ENCODE measurements around the gene SPRING1. TPM values are rescaled to one million over a fixed set of nuclear protein-coding genes. Genes with fewer than 3 reads are reported as not detected.
A peak's percentile ranks its signal among the peaks of the same experiment; 100 is the strongest.

SPRING1 gene
- total and polyA plus RNA-seq, 9 donors, result 5.0 to 19.7 (median 11.6) TPM

GRCh38 chr12:116710370-116711150, 27.3 kb downstream of the SPRING1 start:
- TF ChIP-seq POLR2A (IDR thresholded peaks at IDR 0.05) (no peak), CTCF (IDR thresholded peaks at IDR 0.05) (no peak)
- Histone ChIP-seq H3K27ac (no peak overlapping the region), H3K36me3 (no peaks in the 10 kb centered on the region), H3K4me3 (no peak overlapping the region), H3K9me3 (no peaks in the 10 kb centered on the region), H3K4me1 (ENCODE audit: insufficient read depth) (peaks cover 6% of the 10 kb centered on the region), H3K27me3 (no peaks in the 10 kb centered on the region)
- DNase-seq, result no peak
- intact Hi-C loops (cut with DNase I), result no loop called here
- 38 to 54% (median 47%) methylated on average over 8 of the region's 8 CpGs for whole genome bisulfite sequencing, 3 donors

GRCh38 chr12:116709768-116710167, 28.1 kb downstream of the SPRING1 start:
- no peak for TF ChIP-seq POLR2A (IDR thresholded peaks at IDR 0.05)
- no peak for TF ChIP-seq CTCF (IDR thresholded peaks at IDR 0.05)
- TF ChIP-seq EP300 (IDR thresholded peaks at IDR 0.05), result no peak
- intact Hi-C loops (cut with DNase I), result no loop called here
- no peaks in the 10 kb centered on the region for H3K9me3 ChIP-seq
- H3K4me1 ChIP-seq (ENCODE audit: insufficient read depth), result peaks cover 6% of the 10 kb centered on the region
- H3K27me3 ChIP-seq, result no peaks in the 10 kb centered on the region
- 39 to 53% (median 50%) methylated on average over 10 of the region's 10 CpGs for WGBS, 3 donors
- no peaks in the 10 kb centered on the region for H3K36me3 ChIP-seq
- DNase-seq, result no peak
- H3K4me3 ChIP-seq, result no peak overlapping the region
- no peak overlapping the region for H3K27ac ChIP-seq

- TF ChIP-seq EP300 (IDR thresholded peaks at IDR 0.05) (no peak), CTCF (IDR thresholded peaks at IDR 0.05) (peak in 1 of 3 donors; percentile 36), POLR2A (IDR thresholded peaks at IDR 0.05) (no peak)
- peaks cover 6% of the 10 kb centered on the region for H3K4me1 ChIP-seq (ENCODE audit: insufficient read depth)
- 7 to 18% (median 11%) methylated on average over 23 to 26 of the region's 26 CpGs for WGBS, 3 donors
- no peak overlapping the region for H3K27ac ChIP-seq
- no peak overlapping the region for H3K4me3 ChIP-seq
- no peaks in the 10 kb centered on the region for H3K27me3 ChIP-seq
- H3K36me3 ChIP-seq, result no peaks in the 10 kb centered on the region
- DNase-seq, result peak; percentile 44 to 70 (median 64)
- intact Hi-C loops (cut with DNase I), result no loop called here
- no peaks in the 10 kb centered on the region for H3K9me3 ChIP-seq
Observed at GRCh38 chr12:116708826-116709756, 28.8 kb downstream of the SPRING1 start.

GRCh38 chr12:116707751-116708150, 30.1 kb downstream of the SPRING1 start:
- H3K27ac ChIP-seq, result no peak overlapping the region
- no peak for TF ChIP-seq EP300 (IDR thresholded peaks at IDR 0.05)
- TF ChIP-seq POLR2A (IDR thresholded peaks at IDR 0.05), result no peak
- no peak for TF ChIP-seq CTCF (IDR thresholded peaks at IDR 0.05)
- no peaks in the 10 kb centered on the region for H3K36me3 ChIP-seq
- H3K4me3 ChIP-seq, result no peak overlapping the region
- H3K4me1 ChIP-seq (ENCODE audit: insufficient read depth), result peaks cover 8% of the 10 kb centered on the region
- H3K27me3 ChIP-seq, result no peaks in the 10 kb centered on the region
- no peaks in the 10 kb centered on the region for H3K9me3 ChIP-seq
- DNase-seq, result no peak
- intact Hi-C loops (cut with DNase I), result no loop called here
- WGBS, 3 donors, result 93 to 95% (median 93%) methylated on average over 9 of the region's 9 CpGs
